EH (cell line): ENCODE data around the gene ABCG2.
"Not testable (repeated sequence)": the region's sequence is repeated elsewhere in the genome, so short reads cannot be mapped to it uniquely, and the experiment has no call there.

ENCODE experiments used
- DNase-seq: peaks from one replicate; pipeline ENCODE4 v3.0.0-alpha.2; 2015; ENCODE audit warnings: low read depth

The ABCG2 gene

DNA sequence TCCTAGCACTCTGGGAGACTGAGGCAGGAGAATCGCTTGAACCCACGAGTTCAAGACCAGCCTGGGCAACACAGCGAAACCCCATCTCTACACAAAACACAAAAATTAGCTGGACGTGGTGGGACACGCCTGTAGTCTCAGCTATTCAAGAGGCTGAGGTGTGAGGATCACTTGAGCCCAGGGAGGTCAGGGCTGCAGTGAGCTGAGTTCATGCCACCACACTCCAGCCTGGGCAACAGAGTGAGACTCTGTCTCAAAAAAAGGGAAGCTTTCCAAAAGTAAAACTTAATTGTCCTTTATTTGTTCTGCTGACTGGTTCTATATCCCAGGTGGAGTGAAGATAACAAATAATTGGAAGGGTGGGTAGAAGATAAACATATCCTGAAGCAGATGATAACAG is 45.6 kb downstream of the ABCG2 start:
- no peak for DNase-seq

DNA sequence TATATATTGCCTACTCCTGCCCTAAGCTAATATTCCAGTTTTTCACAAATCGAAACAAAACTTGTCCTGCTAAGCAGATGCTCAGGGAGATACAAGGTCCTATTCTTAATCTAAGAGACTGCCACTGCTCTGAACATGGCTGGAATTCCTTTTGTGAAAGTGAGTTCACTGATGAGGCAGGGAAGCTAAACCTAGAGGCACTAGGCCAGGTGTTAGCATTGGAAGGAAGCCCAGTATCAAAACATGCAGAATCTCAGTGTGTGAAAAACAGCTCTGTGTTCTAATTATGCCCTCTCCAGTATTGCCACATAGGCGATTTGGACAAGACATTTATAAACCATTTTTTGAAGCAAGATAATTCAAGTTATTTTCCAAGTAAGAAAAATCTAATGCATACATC is 47.6 kb downstream of the ABCG2 start:
- peak; percentile 12 for DNase-seq

DNA sequence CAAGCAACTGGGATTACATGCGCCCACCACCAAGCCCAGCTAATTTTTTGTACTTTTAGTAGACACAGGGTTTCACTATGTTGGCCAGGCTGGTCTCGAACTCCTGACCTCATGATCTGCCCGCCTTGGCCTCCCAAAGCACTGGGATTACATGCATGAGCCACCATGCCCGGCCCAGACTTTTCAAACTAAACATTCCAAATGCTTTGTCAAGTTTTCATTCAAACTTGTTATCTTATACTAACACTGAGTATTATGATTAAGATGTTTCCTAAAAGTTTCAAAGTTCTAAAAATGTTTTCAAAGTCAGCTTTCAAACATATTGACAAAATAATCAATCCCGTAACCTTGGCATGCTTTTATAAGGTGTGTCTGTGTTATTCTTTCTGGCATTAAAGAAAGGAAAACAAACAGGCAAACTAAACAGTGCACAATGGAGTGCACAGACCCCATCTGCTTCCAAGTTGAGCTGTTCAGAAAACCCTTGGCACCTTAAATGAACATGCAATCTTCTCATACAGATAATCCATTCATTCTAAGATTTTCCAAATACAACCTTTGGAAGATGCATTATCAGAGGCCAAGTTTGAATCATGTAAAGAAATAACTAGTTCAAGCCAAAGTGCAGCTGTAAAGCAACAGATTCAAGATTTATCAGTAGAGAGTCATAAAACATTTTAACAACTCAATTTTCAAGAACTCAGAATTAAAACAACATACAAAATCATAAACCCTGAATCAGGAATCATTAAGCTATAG is 49.1 kb downstream of the ABCG2 start:
- DNase-seq, result no peak

DNA sequence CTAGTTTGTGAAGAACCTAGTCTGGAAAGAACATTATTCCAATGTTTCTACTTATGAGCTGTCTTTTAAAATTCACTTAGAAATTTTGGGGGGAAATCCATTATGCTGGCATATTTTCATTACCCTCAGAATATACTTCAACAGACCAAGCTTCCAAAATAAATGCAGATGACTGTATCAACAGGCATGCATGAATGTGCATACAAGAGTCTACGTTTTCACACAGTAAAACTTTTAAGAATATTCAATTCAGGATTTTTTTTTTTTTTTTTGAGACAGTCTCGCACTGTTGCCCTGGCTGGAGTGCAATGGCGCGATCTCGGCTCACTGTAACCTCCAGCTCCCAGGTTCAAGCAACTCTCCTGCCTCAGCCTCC is 49.7 kb downstream of the ABCG2 start:
- DNase-seq, result peak; percentile 58

DNA sequence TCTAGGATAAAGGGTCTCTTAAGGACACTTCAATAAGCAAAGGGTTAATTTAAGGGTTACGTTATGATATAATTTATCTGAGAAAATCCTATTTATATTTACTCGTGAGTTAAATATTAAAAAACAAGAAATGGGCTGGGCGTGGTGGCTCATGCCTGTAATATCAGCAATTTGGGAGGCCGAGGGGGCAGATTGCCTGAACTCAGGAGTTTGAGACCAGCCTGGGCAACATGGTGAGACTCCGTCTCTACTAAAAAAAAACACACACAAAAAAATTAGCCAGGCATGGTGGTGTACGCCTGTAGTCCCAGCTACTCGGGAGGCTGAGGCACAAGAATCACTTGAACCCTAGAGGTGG is 50.4 kb downstream of the ABCG2 start:
- not testable (repeated sequence) for DNase-seq

DNA sequence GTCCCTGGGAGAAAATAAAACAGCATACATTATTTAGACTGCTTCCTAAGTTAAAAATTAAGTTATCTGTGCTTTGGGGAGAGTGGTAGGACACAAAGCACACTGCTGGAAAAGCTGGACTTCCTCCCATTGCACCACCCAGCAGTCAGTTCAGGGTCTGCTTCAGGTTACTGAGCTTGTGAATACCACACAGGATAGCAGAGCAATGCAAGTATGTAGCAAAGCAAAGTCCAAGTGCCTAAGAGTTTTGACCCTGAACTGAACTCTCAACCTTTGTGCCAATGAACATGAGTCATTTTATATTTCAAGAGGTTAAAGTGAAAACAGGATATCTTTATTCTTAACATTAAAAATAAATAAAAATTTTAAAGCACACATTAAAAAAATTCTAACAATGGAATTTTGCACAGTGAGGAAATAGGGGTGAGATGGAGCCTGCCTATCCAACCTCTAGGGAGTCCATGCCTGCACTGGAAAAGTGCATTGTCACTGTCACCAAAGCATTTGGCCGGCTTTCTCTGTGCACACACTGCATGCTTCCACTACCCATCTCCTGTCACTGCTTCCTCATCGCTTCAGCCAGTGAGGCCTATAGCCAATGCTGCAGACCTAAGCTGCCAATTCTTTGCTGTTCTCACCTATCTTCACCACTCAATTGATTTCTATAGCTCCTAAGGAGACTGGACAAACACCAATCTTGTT is 50.9 kb downstream of the ABCG2 start:
- peak; percentile 44 for DNase-seq

DNA sequence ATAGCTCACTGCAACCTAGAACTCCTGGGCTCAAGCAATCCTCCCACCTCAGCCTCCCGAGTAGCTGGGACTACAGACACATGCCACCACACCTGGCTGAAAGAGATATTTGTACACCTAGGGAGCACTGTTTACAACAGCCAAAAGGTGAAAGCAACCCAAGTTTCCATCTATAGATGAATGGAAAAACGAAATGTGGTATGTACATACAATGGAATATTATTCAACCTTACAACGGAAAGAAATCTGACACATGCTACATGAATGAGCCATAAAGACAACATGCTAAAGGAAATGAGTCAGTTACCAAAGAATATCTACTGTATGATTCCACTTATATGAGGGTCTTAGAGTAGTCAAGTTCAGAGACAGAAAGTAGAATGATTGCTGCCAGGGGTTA is 52.2 kb downstream of the ABCG2 start:
- DNase-seq, result peak; percentile 70

DNA sequence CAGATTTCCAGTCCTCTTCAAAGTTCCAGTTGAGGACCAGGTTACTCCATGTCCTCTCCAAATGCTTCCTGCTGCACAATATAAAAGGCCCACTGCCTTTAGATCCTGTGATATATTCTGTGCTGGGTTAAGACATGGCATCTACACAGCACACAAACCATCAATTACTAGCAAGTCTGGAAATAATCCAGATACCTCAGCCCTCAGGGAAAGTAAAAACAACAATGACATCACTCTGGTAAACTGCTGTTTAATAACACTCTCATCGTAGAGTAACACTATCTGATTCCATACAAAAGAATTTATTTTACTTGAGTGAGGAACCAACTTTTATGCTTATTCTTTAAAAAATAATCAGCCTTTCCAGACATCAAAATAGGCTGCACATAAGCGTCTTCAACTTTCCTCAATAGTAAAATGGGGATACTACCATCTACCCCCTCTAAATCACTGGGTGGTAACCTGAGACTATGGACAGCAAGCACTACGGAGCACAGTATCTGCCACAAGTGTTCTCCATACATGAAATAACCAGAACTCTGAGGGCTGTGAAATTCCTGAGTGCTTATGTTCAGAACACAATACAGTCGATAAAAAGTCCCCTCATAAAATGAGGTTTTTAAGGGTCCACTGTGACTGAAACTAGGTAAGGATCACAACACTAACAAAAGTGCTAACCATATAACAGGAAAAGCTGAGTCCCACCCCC is 53.4 kb downstream of the ABCG2 start:
- DNase-seq, result peak; percentile 88

DNA sequence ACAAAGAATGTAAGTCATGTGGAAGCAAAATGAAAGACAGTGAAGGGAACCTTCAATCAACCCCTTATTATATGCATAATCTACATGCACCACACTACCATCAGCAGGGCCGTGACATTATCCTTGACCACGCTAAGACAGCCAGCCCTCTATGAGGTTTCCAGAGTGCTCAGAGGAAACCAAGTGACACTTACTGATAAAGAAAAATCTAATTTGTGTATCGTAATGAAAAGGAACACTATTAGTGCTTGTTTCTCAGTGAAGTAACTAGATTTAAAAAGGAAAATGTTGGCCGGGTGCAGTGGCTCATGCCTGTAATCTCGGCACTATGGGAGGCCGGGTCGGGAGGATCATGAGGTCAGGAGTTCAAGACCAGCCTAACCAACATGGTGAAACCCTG is 56.4 kb downstream of the ABCG2 start:
- DNase-seq, result no peak

DNA sequence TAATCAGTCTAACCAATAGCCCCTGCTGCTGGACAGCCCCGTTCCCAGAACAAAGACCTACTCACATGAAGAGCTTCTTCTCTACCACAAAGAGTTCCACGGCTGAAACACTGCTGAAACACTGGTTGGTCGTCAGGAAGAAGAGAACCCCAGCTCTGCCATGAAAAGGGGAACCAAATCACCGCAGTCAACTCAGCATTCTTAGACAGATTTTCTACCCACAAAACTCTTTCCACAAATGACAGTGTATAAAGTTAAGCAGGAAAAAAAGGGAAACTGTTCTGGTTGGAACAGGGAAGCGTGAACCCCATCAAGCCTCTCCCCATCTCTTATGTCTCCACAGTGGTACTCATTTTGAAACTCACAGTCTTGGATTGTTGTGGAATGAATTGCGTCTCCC is 57.3 kb downstream of the ABCG2 start:
- no peak for DNase-seq

DNA sequence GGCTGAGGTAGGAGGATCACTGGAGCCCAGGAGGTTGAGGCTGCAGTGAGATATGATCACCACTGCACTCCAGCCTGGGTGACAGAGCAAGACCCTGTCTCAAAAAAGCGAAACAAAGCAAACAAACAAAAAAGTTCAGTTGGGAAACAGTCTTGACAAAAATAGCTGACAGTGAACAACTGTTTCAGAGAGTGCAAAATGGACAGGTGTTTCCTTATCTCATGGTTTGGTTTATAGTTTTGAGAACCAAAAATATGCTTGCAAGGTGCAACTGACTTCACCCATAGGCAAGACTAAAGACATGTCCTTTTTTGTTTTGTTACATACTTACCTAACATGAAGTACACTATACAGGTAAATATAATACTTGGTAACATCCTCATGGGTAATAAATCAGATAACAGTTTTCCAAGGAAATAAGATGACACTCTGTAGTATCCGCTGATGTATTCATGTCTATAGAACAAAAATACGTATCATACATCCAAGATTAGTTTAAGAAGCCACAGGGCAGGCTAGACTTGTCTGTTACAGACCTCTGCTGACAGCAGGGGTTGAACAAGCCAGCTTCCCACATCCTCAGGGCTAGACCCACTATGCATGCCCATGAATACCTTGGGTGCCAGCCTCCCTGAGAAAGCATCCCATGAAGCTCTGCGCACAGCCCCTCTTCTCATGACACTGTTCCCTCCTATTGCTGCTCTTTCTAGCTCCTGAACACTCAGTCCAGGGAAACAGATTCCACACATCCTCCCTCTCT is 59.3 kb downstream of the ABCG2 start:
- DNase-seq, result no peak

DNA sequence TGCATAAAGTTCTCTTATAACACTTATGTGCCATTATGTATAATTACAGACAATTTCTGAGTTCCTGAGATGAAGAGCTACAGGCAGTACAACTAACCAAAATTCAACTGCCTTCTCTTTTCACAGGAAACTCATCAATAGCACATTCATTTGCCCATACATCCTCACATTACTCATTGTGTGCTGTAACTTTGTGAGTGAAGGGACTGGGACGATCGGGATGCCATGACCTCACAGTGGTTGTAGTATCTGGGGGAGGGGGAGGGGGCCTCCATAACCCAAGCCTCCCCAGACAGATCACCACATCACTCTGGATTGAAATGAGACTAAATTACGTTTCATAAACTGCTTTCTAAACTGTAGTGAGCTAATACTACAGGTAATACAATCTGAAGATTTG is 60.7 kb downstream of the ABCG2 start:
- DNase-seq, result peak; percentile 17

DNA sequence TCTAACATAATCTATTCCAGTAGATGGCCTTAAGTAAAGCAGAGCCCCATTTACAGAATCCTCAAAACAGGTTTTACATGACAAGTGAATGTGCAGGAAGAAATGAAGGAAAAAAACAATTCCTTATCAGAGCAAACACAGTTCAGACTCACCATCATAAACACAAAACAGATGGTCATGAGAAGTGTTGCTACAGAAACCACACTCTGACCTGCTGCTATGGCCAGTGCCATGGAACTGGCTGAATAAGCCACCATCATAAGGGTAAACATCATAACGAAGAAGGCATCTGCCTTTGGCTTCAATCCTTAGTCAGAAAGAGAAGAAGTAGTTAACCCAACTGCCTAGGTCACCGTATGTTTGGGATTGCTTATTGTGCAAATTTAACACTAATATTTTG is 61.1 kb downstream of the ABCG2 start:
- DNase-seq, result peak; percentile 34

DNA sequence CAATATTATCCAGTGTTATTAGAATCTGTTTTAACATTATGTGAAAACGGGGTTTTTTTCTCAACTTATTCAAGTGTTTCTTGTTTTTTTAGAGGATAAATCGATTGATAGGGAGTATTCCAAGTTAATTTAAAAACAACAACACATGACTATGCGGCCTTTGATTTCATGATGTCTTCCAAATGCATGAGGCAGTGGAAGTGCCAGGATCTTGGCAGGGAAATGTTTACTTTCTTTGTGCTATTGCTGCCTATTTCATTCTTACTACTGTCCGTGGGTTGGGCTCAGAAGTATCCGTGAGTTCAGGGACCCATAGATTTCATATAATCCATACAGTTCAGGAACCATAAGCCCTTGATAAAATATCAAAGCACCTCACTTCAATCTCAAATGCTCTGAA is 64.6 kb downstream of the ABCG2 start:
- no peak for DNase-seq

DNA sequence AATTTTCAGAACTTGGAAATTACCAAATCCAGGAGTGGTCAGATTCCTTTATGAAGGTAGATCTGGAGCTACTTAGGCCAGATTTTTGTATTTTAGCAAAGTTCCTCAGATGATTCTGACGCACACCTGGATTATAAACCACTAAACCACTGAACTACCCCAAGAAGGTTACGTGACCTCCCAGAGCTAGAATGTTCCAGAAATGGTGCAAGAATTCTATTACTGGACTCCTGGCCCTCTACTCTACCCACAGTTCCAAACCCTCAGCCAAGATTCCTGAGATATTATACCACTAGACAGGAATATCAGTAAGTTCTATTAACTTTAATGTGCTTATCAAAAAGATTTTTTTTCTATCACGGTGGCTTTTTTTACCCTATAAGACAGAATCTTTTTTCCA is 67.1 kb downstream of the ABCG2 start:
- DNase-seq, result no peak

DNA sequence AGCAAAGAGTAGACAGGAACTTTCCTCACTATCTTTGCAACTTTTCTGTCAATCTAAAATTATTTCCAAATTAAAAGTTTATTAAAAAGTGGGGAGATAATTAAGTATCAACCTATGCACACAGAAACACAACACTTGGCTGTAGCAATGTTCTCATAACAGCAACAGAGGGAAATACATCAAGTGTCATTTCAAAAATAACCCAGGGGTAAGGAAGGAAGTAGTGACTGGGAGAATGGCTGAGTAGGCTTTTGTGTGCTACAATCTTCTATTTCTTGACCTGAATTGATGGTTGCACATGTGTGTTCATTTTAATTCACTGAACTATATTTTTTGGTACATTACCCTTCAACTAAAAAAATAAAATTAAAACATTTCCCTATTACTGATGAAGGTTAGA is 67.5 kb downstream of the ABCG2 start:
- DNase-seq, result no peak

DNA sequence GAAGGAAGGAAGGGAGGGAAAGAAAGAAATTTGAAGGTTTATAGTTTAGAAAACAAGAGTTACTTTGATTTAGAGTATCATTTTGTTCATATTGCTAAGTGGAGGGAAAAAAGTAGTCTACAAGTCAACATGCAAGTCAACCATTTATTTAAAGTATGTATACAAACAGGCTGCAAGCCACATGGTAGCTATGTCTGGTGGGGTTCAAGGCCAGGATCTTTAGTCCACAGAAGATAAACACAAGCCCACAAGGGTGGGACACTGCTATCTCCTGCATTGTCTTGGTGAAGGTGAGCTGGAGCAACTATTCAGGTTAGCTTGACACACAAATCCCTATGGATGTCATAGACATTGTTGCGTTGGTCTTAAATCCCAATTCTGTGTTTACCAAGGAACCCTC is 71.4 kb downstream of the ABCG2 start:
- no peak for DNase-seq

DNA sequence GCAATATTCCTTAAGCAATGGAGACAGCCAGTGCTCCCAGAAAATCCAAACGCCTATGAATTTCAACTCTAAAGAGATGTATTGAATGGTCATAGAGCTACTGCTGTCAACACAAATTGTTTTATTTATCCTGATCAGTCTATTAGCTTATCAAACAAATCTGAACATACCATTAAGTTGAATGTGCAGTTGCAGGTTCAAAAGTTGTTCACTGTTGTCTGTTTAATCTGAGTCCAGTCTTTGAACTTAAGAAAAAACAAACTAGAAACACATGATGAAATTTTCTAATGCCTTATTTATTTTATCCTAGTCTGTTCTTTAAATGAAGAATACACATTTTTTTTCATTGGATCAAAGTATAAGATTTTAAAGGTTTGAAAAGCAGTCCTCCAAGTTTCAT is 77.8 kb downstream of the ABCG2 start:
- no peak for DNase-seq

DNA sequence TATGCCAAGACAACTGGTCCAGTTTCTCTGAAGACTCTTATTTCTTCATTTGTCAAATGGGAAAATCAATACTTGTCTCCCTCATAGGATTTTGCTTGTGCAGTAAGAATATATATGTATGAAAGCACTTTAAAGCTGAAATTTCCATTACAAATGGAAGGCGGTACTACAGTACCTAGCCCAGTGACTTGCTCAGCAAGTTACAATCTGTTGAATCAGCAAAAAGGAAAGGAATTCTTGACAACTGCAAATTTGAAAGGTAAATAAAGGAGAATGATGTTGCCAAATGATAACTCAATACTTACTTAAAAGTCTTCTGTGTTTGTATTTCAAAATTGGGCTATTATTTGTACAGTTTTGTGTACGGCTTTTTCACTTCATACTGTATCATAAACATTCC is 79.9 kb downstream of the ABCG2 start:
- DNase-seq, result no peak

DNA sequence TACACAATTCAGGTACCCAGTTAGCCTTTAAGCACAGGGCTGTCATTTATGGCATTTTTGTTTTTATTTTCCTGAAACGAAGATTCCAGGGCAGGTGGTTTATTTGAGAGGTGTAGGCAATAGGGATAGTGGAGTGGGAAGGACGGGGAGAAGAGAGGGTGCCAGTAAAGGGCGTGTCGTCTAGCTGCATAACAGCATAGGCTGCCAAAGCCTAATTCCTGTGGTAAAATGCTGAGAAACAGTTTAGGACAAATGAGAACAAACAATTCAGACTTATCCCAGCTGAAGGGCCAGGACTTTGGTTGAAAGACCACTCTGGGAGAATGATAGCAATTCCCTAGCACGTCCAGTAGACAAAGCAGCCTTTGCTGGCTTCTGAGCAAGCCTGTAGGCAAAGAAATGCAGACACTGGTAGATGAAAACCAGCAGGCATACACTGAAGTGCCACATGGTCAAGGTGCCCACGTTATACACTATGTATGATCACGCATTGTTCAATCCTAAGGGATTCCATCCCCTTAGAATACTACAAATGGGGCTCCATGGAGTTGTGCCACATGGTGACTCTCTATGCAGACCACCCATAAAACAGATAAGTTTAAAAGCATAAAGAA is 80.4 kb downstream of the ABCG2 start:
- DNase-seq, result peak; percentile 12

DNA sequence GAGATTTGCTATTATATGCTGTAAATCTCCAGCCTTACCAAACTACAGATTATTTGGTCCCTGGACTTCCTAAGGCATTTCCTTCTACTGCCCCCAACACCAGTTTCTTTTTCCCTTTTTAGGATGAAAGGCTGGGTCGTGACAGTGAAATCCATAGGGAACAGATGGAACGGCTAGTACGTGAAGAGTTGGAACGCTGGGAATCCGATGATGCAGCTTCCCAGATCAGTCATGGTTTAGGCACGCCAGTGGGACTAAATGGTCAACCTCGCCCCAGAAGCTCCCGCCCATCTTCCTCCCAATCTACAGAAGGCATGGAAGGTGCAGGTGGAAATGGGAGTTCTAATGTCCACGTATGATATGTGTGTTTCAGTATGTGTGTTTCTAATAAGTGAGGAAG is 83.1 kb downstream of the ABCG2 start:
- no peak for DNase-seq

DNA sequence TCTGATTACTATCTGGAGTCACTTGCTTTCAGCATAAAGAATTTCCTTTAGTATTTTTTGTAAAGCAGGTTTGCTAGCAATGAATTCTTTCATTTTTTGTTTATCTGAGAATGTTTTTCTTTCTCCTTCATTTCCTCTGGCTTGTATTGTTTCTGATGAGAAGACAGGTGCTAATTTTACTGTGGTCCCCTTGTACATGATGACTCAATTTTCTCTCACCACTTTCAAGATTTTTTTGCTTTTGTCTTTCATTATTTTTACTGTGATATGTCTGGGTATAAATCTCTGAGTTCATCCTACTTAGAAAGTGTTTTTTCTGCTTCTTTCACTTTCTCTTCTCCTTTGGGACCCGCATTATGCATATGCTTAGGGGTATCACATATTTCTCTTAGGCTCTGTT is 88.4 kb downstream of the ABCG2 start:
- DNase-seq, result no peak
